Stimulated activated naive CD4-positive, alpha-beta T cell treated with Interleukin-2 at 50 U/mL for 16 hours (primary cell): ENCODE data around the gene WDR73.
A peak's percentile ranks its signal among the peaks of the same experiment; 100 is the strongest.

Experiments used
- DNase-seq: peaks from one replicate; lab custom pipeline; 2025; lab: John Stamatoyannopoulos, UW

WDR73 gene

DNA sequence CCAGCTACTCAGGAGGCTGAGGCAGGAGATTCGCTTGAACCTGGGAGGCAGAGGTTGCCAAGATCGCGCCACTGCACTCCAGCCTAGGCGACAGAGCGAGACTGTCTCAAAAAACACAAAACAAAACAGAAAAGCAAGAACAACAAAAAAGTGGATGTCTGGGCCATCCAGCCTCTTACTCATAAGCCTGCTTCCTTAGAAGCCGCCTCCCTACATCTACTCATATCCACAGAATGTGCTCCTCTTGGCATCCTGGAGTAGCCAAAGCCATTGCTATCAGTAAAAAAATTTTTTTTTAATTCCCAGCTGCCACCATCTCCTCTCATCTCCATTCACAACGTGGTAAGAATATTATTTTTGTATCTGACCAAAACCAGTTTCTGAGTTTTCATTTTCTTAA lies 42.5 kb downstream of the WDR73 start:
- no peak for DNase-seq

- no peak for DNase-seq
These were observed 44.1 kb downstream of the WDR73 start for GRCh38 chr15:84609818-84610525.

GRCh38 chr15:84608707-84609284 lies 45.3 kb downstream of the WDR73 start:
- DNase-seq = no peak

DNA sequence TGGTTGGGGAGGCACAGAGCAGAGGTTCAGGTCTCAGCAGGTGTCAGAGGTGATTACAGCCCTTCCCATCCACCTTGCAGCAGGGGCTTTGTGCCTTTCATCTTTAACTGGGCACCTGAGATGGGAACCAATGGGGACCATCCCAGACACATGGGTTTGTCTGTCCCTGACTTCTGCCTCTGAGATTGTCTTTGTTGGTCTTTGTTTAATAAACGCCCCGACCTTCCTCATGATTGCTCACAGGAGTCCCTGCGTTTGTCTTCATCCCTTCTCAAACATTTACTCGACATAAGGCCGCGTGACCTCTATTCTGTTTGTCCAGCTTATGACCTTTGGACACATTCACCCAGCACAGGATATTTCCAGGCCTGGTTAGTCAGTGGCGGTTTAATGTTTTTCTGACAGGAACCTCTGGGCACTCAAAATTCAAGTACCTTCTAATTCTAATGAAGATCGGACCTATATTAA lies 47.4 kb downstream of the WDR73 start:
- no peak for DNase-seq

GRCh38 chr15:84605554-84605882 lies 48.6 kb downstream of the WDR73 start:
- DNase-seq = no peak

GRCh38 chr15:84604826-84605553 lies 49.1 kb downstream of the WDR73 start:
- peak; percentile 82 for DNase-seq

DNA sequence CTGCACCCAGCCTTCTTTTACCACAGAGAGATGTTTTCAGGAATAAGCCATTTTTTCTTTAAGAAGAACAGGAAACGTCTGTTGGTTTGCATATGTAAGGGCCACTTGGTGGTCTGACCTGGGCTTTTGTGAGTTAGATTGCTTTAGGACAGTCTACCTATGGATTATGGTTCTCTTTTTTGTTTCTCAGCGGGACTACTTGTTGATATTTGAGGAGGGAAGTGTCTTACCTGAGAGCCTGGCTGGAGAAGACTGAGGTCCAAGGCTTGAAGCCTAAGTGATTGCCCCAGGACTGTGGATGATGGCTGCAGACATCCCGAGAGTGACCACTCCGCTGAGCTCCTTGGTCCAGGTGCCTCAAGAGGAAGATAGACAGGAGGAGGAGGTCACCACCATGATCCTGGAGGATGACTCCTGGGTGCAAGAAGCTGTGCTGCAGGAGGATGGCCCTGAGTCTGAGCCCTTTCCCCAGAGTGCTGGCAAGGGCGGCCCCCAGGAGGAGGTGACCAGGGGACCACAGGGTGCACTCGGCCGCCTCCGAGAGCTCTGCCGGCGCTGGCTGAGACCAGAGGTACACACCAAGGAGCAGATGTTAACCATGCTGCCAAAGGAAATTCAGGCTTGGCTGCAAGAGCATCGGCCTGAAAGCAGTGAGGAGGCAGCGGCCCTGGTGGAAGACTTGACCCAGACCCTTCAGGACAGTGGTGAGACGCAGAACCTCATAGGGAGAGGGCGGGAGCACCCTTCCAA lies 50.3 kb downstream of the WDR73 start:
- no peak for DNase-seq

DNA sequence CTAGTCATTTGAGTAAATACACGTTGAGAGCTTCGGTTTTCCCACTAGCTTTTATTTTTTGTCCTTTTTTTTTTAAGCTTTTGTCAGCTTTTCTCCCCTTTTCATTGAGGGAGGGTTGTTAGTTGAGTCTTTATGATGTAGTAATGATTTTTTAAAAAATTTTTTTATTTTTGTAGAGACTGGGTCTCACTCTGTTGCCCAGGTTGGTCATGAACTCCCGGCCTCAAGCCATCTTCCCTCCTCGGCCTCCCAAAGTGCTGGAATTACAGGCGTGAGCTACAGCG lies 52.6 kb downstream of the WDR73 start:
- DNase-seq = no peak

GRCh38 chr15:84600687-84601554 lies 53.2 kb downstream of the WDR73 start, which contains the start of gene ZSCAN2:
ZSCAN2 (plus strand) TSS chr15:84601009; CDS start chr15:84603928, 2,919 bp downstream.
- peak; percentile 94 for DNase-seq

GRCh38 chr15:84600331-84600686 lies 53.8 kb downstream of the WDR73 start:
- peak; percentile 45 for DNase-seq

DNA sequence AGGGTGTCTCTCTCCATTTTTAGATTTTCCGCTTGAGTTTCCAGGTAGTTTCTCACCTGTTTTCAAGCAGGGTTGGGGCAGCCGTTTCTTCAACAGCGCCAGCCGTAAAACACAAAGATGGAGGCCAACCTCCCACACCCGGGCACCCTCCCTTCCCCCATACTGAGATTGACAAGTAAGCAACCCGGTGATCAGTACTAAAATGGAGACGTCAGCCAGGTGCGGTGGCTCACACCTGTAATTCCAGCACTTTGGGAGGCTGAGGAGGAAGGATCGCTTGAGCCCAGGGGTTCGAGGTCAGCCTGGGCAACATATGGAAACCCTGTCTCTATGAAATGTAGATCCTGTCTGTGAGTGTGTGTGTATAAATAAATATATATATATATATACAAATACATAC lies 54.2 kb downstream of the WDR73 start:
- DNase-seq = no peak

DNA sequence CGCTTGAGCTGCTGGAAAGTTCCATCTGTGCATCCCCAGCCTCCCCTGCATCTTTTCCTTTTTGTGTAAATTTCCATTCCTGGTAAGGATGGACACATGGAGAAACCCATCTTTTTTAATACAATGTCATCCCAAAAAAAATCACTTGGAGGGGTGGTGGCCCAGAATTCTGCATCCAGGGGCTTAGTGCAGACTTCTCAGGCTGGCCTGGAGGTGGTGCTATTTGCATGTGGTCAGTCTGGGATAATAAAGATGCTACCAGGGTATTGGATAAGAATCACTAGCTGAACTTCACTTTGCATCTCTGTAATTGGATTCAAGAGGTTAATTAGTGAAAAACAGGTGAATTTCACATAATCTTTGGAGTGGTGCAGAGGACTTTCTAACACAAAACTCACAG lies 55.1 kb downstream of the WDR73 start:
- peak; percentile 29 for DNase-seq

- DNase-seq = no peak
These were observed 55.8 kb downstream of the WDR73 start for GRCh38 chr15:84598250-84598649.

DNA sequence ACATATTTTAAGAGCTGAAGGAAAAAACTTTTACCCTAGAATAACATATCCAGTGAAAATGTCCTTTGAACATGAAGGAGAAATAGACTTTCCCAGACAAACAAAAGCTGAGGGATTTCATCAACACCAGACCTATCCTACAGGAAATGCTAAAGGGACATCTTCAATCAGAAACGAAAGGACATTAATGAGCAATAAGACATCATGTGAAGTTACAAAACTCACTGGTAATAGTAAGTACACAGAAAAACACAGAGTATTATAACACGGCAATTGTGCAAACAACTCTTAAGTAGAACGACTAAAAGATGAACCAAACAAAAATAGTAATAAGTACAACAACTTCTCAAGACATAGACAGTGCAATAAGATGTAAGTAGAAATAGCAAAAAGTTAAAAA lies 56.8 kb downstream of the WDR73 start:
- no peak for DNase-seq

GRCh38 chr15:84595660-84596059 lies 58.4 kb downstream of the WDR73 start:
- no peak for DNase-seq

DNA sequence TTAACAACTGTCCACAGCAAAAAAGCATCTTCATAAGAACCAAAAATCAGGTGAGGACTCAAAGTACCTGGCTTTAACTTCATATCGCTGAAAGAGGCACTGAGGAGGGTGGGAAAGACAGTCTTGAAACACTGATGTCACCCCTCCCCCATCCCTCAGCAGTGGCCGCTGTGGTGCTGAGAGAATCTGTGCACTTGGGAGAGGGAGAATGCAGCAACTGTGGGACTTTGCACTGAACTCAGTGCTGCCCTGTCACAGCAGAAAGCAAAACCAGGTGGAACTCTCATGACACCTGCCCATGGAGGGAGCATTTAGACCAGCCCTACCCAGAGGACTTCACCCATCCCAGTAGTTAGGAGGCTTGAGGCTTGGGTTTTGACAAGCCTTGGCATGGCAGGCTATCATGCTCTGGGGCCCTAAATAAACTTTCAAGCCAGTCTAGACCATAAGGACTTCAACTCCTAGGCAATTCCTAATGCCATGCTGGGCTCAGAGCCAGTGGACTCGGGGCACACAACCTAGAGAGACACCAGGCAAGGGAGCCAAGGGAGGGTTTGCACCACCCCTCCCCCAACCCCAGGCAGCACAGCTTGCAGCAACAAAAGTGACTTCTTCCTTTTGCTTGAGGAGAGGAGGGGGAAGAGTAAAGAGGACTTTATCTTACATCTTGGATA lies 59.3 kb downstream of the WDR73 start:
- no peak for DNase-seq

GRCh38 chr15:84591815-84592214 lies 62.3 kb downstream of the WDR73 start:
- no peak for DNase-seq

DNA sequence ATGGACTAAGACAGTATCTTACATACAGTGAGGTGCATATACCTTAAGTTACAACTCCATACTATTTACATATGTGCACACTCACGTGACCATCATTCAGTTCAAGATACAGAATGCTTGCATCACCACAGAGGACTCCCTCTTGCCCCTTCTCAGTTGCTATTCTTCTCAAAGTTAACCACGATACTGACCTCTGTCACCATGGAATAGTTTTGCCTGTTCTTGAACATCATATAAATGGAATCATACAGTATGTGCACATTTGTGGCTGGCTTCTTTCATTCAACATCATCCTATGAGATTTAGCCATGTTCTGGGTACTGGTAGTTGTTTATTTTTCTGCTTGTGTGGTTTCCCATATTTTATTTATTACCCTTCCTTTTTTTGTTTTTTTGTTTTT lies 63.7 kb downstream of the WDR73 start:
- DNase-seq = no peak
